SK-N-SH treated with all-trans-retinoic acid at 6 μM for 48 hours (cell line): ENCODE results near the gene ARHGDIG.

ENCODE experiments used
- CREB5 ChIP-seq: fragments of 250-450 bp; sonication (Bioruptor Pico); IDR thresholded peaks from 2 replicates; pipeline ENCODE4 v1.5.1; 2020; ENCODE audit warnings: low read depth, mild to moderate bottlenecking, moderate library complexity
- CSDC2 ChIP-seq: fragments of 250-450 bp; sonication (Bioruptor Pico); IDR thresholded peaks from 2 replicates; pipeline ENCODE4 v1.5.0; 2020; ENCODE audit warnings: mild to moderate bottlenecking, moderate library complexity
- CSRNP3 ChIP-seq: fragments of 250-450 bp; sonication (Bioruptor Pico); IDR thresholded peaks from 2 replicates; pipeline ENCODE4 v1.5.1; 2021; ENCODE audit warnings: mild to moderate bottlenecking, moderate library complexity
- PATZ1 ChIP-seq: fragments of 250-450 bp; sonication (Bioruptor Pico); IDR thresholded peaks from 2 replicates; pipeline ENCODE4 v1.8.0; 2020; ENCODE audit warnings: mild to moderate bottlenecking, moderate library complexity, borderline replicate concordance
- RARB ChIP-seq: fragments of 250-450 bp; sonication (Bioruptor Pico); IDR thresholded peaks from 2 replicates; pipeline ENCODE4 v1.8.0; 2021; ENCODE audit warnings: mild to moderate bottlenecking, moderate library complexity
- ZC3H10 ChIP-seq: fragments of 250-450 bp; sonication (Bioruptor Pico); IDR thresholded peaks from 2 replicates; pipeline ENCODE4 v1.5.1; 2021; ENCODE audit warnings: mild to moderate bottlenecking, moderate library complexity
- ZFP30 ChIP-seq: fragments of 450-650 bp; formaldehyde crosslinking; IDR thresholded peaks from 2 replicates; pipeline ENCODE4 v1.5.0; 2022; ENCODE audit warnings: mild to moderate bottlenecking, moderate library complexity

GRCh38 chr16:305916-306626 is 25.7 kb downstream of the ARHGDIG start:
- TF ChIP-seq CSDC2 (CRISPR knock-in tag) (no peak), PATZ1 (CRISPR knock-in tag) (no peak), CREB5 (no peak), ZC3H10 (CRISPR knock-in tag) (no peak), CSRNP3 (CRISPR knock-in tag) (no peak), ZFP30 (no peak), RARB (CRISPR knock-in tag) (no peak)
